ENCODE measurements around the gene TMEM215.
"Not testable (repeated sequence)": the region's sequence is repeated elsewhere in the genome, so short reads cannot be mapped to it uniquely, and the experiment has no call there.

TMEM215 gene, protein sequence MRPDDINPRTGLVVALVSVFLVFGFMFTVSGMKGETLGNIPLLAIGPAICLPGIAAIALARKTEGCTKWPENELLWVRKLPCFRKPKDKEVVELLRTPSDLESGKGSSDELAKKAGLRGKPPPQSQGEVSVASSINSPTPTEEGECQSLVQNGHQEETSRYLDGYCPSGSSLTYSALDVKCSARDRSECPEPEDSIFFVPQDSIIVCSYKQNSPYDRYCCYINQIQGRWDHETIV

DNA sequence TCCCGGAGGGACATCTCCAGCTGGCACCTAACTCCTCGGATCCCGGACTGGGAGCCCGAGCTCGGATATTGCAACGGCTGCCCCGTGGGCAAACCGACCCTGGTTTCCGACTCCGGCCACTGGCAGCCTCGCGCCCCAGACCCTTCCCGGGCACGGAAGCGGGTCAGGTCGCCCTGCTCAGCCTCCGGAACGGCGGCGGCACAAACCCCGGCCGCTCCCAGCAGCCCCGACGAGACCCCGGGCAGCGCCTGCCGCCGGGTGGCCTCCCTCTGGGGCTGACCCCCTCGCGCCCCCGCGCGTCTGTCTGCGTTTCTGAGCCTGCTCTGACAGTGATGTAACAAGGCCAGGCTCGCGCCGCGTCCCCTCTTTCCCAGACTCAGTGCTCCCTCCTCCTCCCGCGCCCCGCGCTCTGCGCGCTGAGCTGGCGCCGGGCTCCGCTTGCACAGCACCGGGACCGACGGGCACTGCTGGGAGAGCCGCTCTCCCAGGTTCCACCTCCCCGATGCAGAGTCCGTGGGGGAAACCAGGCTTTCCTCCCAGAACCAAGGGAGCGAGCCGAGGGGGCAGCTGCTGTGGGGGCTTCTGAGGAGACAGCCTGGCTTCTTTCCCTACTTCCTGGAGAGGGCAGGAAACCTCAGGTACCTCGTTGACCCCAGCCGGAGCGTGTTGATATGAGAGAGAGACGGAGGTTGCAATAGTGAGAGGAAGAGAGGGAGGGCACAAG, at the start of gene TMEM215:
TSS of gene TMEM215 (plus strand) at position 373 of the 724 bp plus-strand sequence. CDS start 644 bp downstream, outside the sequence.
- DNase-seq: no peak

DNA sequence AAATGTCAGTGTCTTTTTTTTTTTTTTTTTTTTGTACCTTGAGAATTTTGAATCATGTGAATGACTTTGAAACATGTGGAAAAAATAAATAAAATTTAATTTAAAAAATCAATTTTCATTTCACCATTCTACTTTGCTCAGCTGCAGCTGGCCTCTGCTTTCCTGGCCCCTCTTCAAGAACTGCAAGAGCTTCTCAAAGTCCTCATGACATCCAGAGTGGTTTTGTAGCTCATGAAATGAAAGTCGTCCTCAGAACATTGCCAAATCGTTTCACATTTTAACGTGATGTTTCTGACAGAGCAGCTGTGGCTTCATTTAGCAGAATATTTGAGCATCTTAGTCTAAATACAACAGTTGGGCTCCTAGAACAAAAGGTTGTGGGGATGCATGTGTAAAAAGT, 47.9 kb upstream of the TMEM215 start:
- no peak for DNase-seq

DNA sequence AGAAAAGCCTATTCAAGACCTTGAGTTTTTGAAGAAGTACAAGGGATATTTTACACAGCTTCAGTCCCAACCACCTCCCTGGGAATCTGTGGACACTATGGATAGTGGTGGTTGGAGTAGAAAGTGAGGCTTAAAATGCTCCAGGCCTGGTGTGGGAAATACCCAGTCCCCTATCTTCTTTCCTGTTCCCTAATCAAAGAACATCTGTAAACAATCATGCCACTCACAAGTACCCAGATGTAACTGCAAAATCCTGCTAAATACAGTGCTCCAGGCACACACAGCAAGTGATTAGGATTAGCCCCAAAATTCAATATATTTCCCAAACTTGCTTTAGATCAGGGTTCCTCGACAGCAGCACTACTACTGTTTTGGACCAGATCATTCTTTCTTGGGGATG, 46.0 kb upstream of the TMEM215 start:
- DNase-seq: no peak

DNA sequence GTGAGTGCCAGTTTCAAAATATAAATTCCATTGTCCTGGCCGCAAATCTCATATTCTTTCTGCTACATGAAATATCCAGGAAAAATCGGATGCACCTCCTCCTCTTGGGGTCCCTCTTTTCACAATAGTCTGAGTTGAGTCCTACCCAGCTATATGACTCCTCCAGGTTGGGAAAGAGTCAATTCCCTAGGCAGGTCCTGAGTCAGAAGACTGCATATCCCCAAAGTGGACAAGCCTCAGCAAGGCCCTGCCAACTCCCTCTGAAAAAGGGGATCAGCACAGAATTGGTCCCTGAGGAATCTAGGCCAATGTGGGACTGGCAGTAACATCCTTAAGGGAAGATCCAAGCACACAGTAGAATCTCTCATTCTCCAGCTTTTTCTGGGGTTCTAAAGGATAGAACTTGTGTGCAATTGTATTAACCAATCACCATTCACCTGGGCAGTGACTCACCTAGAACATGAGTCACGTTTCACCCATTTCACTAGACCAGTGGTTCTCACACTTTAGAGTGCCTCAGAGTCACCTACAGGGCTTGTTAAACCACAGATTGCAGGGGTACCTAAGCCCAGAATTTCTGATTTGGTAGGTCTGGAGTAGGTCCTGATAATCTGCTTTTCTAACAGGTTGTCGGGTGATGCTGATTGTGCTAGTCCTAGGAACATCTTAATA, 44.7 kb upstream of the TMEM215 start:
- no peak for DNase-seq

DNA sequence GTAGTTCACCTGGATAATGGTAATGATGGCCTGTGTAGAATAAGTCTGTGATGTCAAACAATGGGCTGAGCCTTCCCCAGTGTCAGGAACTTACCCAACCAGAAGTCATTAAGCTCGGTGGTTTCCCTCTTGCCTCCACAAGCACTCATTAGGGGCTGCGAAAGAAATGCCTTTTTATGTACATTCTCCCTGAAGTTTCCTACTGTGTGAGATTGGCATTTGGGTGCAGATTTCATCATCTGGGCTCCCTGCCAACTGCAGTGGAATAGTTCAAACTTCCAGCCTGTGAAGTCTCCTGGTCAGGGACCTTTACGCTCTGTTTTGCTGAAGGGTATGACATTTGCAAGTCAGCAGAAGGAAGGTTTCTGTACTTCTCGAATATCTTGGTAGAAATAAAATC, 41.6 kb upstream of the TMEM215 start:
- DNase-seq: peak; percentile 29

DNA sequence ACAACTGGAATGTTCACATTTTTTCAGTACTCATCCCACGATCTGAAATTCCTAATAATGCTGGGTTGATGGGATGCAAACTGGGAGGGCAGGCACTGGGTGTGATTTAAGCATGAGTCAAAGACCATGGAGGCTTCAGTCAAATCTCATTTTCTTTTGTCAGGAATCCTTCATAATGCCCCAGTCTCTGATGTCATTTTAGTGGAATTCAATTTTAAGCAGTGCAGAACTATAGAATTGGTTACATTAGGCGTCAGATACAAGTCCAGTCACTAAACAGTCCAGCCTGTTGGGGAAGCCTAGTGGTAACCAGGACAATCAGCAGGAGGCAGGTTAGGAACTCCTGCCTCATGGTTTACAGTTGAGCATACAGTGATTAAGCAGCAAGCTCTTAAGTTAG, 41.0 kb upstream of the TMEM215 start:
- no peak for DNase-seq

DNA sequence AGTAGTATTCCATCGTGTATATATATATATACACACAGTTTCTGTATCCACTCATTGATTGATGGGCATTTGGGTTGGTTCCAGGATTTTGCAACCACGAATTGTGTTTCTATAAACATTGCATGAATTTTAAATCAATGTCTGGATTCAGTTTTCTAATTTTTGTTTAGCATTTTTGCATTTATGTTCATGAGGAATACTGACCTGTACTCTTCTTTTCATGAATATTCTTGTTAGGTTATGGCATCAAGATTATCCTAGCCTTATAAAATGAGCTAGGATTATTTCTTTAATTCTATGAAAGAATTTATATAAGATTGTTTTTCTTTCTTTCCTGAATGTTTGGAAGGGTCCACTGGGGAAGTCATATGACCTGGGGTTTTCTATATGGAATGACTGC, 35.3 kb upstream of the TMEM215 start:
- no peak for DNase-seq

DNA sequence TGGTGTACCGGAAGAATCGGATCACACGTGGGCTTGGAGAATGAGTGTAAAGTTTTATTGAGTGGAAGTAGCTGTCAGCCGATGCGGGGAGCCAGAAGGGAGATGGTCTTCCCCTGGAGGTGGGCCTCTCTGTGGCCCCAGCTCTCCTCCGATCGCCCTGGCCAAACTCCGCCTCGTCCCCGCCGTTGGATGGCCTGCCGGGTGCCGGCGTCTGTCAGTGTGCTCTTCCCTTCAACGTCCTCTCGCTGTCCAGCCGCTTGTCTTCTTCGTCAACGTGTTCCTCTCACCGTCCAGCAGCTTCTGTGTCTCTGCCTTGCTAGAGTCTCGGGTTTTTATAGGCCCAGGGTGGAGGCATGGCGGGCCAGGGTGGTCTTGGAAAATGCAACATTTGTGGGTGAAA, 27.6 kb upstream of the TMEM215 start:
- DNase-seq: no peak

DNA sequence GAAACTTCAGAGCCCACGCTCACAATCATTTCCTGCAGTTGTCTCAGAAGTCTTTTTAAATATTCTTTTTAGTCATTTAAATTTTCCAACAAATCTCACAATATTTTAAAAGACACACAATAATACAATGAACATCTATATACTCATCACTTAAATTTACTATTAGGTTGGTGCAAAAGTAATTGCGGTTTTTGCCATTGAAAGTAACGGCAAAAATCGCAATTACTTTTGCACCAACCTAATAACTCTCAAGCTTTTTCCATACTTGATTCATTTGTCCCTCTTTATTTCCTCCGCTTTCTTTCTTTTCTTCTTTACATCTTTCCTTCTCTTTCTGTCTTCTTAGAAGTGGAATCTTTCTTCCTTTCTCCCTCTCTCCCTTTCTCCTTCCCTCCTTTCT, 19.2 kb upstream of the TMEM215 start:
- DNase-seq: no peak

DNA sequence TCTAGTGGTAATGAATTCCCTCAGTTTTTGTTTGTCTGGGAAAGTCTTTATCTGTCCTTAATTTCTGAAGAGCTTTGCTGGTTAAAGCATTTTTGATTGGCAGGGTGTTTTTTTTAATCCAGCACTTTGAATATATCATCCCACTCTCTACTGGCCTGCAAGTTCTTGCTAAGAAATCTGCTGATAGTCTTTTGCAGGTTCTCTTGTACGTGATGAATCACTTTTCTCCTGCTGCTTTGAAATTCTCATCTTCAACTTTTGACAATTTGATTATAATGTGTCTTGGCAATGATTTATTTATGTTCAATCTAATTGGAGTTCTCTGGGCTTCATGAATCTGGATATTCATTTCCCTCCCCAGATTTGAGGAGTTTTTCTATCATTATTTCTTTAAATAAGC, 8.1 kb upstream of the TMEM215 start:
- no peak for DNase-seq

DNA sequence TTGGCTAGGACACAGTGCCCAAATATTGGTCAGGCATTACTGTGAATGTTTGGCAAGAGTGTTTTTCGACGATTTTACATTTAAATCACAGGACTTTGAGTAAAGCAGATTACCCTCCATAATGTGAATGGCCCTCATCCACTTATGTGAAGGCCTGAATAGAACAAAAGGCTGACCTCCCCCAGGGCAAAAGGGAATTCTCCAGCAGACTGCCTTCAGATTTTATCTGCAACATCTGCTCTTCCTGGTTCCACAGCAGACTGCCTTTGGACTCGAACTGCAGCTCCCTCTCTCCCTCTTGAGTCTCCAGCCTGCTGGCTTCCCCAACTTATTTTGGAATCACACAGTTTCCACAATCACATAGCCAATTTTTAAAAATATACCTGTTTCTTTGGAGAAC, 7.1 kb upstream of the TMEM215 start:
- DNase-seq: no peak

DNA sequence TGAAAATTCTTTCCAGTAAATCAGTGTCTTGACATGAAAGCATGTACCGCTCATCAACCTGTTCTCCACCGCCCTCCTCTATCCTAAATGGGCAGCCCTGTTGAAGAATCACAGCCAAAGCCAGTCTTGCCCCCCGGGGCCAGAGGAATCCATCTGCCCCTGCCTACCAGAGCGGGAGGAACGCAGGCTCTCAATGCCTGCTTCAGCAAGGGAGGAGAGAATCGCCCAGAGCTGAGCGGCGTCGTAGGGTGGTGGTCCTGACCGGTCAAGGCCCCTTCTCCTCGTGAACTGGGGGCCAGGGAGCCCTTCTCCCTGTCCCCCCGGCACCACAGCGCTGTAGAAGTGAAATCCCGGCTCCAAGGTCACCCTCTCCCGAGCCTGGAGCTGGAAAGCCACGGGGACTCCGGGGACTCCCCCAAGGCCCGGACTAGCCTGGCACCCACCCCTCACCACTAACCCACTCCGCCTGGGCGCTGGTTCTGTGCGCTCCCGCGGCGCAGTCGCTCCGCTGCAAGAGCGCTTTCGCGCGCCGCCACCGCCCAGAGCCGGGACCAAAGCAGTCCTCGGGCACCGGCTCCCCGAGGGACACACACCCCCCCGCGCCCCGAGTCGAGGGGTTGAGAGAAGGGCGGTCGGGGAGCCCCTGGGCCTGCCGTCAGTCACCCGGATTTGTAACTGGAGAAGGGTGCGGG, 718 bp upstream of the TMEM215 start:
- DNase-seq: no peak

DNA sequence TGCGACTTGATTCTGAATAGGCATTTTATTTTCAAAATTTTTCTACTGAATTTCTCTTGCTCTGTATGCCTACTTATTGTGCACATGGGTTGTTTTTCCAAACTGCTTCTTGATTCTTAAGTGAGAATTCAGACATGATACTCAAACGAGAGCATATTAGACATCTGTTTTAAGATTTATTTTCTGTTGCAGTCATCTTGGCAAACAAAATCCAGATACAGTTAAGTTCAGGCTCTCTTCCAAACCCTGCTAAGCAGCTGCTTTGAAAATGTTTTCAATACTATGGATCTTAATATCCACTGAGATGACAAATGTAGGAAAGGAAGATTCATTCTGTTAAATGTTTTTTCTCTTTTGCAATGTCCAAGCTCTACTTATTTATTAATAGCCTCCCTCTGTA, 4.5 kb downstream of the TMEM215 start:
- no peak for DNase-seq

DNA sequence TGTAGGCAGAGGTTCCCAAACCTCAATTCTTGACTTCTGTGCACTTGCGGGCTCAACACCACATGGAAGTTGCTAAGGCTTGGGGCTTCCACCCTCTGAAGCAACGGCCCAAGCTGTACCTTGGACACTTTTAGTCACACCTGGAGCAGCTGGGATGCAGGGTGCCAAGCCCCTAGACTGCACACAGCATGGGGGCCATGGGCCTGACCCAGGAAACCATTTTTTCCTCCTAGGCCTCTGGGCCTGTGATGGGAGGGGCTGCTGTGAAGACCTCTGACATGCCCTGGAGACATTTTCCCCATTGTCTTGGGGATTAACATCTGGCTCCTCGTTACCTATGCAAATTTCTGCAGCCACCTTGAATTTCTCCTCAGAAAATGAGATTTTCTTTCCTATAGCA, 12.7 kb downstream of the TMEM215 start:
- not testable (repeated sequence) for DNase-seq

DNA sequence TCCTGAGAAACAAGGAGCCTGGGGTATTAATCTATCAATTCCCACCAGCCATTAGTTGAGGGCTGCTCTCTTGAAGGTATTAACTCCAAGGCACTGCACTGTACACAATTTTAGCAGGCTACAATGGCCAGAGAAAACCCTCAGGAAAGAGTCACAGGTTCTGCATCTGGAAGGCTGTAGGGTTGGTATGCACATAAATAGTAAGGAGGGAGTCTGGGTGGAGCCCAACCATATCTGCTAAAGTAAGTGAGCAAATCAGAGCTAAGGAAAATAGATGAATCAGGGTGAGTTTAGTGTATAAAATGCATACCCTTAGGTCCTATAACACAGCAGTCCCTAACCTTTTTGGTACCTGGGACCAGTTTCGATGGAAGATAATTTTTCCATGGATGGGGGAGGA, 18.2 kb downstream of the TMEM215 start:
- DNase-seq: no peak

DNA sequence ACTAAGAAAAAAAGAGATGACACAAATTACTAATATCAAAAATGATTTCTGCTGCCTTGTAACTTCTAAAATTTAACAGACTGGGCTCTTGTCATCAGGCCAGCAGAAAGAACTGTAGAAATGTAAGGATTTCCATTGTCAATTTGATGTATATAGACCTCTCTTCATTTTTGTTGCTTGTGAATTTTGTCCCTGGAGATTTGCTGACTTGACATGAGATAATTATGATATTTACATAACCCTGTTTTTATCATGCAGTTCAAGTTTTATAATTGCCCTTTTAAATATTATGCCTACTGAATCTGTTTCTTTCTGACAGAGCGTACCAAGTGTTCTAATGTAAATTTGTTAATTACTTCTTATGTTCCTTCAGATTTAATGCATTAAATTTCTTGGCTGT, 23.9 kb downstream of the TMEM215 start:
- no peak for DNase-seq

DNA sequence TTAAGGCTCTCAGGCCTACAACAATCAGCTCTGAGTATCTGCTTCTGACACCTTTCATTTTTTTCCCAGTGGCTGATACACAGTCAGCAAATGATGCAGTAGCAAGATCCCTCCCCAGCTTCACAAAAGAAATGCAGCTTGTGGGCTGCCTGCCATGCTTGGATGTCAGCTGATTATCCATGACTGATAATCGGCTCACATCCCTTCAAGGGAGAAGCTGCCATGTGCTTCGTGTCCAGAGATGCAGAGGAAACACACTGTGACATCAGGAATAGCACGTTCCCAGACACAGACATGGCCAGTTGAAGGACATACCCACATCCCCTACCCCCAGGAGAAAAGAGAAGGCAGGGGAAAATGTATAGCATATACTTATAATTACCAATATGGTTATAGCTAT, 27.9 kb downstream of the TMEM215 start:
- DNase-seq: no peak

DNA sequence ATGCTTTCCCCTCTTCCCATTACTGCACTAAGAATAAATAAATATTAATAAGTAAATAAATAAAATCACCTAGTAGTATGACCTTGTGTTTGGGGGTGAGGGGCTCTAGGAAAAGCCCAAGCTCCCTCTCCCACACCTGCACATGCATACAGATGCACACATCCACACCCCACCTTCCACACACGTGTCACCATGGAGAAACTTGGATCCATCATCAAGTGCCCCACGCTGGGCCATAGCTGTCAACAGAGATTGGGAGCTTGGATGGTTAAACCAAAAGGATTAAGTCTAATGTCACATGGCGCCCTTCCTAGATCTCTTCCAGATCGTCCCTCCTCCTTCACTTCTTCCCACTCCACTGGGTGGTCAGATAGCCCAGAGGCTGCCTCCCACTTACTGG, 37.0 kb downstream of the TMEM215 start:
- DNase-seq: no peak

DNA sequence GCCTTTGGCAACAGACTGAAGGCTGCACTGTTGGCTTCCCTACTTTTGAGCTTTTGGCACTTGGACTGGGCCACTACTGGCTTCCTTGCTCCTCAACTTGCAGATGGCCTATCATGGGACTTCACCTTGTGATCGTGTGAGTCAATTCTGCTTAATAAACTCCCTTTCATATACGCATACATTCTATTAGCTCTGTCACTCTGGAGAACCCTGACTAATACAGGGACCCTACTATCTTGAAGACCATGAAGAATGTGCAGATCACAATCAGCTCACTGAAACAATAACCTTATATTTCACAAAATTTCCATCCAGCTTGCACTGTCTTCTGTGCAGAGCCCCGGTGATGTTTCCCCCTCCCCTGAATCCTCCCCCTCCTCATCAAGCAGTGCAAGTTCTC, 39.8 kb downstream of the TMEM215 start:
- DNase-seq: no peak

DNA sequence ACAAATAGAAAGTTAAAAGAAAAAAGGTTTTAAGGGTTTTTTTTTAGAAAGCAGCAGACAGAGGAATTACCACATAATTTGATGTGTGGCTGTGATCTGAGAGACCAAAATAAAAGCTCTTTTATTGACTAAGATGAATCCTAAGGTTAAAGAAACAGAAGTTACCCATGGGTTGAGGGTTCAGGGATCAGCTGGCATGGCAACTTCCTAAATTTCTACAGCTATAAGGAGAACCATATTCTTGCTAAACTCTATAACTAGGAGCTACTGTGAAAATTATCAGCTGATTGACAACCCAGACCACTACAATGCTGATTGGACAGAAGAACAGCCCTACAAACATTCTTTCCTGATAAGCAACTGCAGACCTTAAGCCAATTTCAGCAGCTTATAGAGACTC, 40.2 kb downstream of the TMEM215 start:
- DNase-seq: peak; percentile 47

DNA sequence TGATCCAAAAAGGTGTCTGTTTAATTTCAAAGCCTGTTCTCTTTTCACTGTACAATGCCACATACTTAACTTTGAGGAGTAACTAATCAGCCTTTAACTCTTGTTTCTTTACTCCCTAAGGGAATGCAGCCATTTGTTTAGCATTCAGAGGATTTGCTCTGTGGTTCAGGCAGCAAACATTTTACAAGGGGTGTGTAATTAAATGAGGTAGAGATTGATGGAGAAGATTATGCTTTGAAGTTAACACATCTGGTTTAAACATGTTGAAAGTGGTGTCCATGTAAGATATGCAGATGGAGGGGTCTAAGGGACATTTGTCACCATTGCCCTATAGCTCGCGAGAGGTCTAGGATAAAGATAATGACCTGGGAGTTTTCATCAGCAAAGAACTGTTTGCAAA, 41.9 kb downstream of the TMEM215 start:
- no peak for DNase-seq

DNA sequence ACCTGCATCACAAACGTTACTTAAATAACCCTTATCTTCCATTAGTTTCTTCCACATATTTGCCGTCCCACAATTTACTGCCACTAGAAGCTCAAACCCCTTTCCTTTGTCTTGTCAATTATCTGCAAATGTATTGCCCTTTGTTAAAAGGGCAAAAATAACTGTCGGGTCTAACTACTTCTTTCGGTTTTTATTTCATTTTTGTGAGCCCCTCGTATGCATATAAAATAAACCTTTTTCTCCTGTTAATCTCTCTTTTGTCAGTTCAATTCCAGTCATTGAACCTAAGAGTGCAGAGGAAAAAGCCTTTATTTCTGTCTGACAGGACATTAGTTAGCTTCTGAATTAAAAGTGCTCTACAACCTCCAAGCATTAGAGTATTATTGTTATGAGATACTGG, 45.5 kb downstream of the TMEM215 start:
- DNase-seq: no peak

DNA sequence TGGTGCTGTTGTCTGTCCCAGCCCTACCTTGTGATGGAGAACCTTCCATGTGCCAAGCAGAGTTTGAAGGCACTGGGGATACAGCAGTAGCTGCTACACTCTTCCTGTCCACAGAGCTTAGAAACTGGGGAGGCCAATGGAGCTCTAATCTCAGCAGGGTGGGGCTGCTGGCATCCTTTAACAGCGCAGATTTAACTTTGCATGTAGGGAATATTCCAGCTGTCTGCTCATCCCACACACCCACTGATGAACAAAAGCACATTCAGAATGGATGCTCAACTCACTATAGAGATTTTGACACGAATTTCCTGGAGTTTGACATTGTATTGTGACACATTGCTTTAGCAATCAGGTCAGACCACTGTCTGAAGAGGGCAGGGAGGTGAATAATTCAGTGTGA, 49.0 kb downstream of the TMEM215 start:
- DNase-seq: no peak
